ENCODE data around the gene RPL18.
A peak's percentile ranks its signal among the peaks of the same experiment; 100 is the strongest.

Gene RPL18

GRCh38 chr19:48629297-48629598 lies 10.3 kb upstream of the RPL18 start:
- DNase-seq, result no peak

GRCh38 chr19:48628486-48629296 lies 9.7 kb upstream of the RPL18 start:
- DNase-seq, result no peak

- no peak for DNase-seq
These were observed 8.9 kb upstream of the RPL18 start for GRCh38 chr19:48627865-48628314.

GRCh38 chr19:48627201-48627864 lies 8.4 kb upstream of the RPL18 start:
- DNase-seq, result peak; percentile 51

GRCh38 chr19:48625891-48626327 lies 6.9 kb upstream of the RPL18 start:
- DNase-seq, result no peak

- no peak for DNase-seq
These were observed 6.1 kb upstream of the RPL18 start for GRCh38 chr19:48624791-48625723.

GRCh38 chr19:48624067-48624594 lies 5.2 kb upstream of the RPL18 start:
- peak; percentile 98 for DNase-seq

GRCh38 chr19:48623556-48624066 lies 4.6 kb upstream of the RPL18 start:
- DNase-seq, result no peak

GRCh38 chr19:48619692-48620585 lies 961 bp upstream of the RPL18 start:
- DNase-seq, result no peak

- DNase-seq, result no peak
These were observed 581 bp downstream of the RPL18 start for GRCh38 chr19:48618278-48618915.

- no peak for DNase-seq
These were observed 1.6 kb downstream of the RPL18 start for GRCh38 chr19:48617146-48617937.

GRCh38 chr19:48616491-48617056 lies 2.4 kb downstream of the RPL18 start:
- no peak for DNase-seq

GRCh38 chr19:48616041-48616436 lies 2.9 kb downstream of the RPL18 start:
- no peak for DNase-seq

- no peak for DNase-seq
These were observed 3.5 kb downstream of the RPL18 start for GRCh38 chr19:48615231-48616040.

GRCh38 chr19:48614436-48615230 lies 4.3 kb downstream of the RPL18 start, which contains the start of gene FAM83E:
TSS of gene FAM83E (minus strand) at chr19:48615076. CDS start at chr19:48613372, 1,704 bp downstream.
- DNase-seq, result no peak

GRCh38 chr19:48613852-48614435 lies 5.0 kb downstream of the RPL18 start:
- peak; percentile 55 for DNase-seq

GRCh38 chr19:48613024-48613851 lies 5.7 kb downstream of the RPL18 start:
- DNase-seq, result no peak

All from stimulated activated CD8-positive, alpha-beta memory T cell treated with anti-CD3 and anti-CD28 coated beads, Interleukin-4, amount 100 ng/mL, for 48 hours (primary cell).